Choroid plexus epithelial cell (primary cell): Measurements from ENCODE around the gene BMS1.
"Not testable (repeated sequence)": the region's sequence is repeated elsewhere in the genome, so short reads cannot be mapped to it uniquely, and the experiment has no call there.

Experiments used
- DNase-seq: peaks from one replicate; pipeline ENCODE4 v3.0.0-alpha.2; 2010; ENCODE audit warnings: low read depth
- H3K4me3 ChIP-seq: 2 replicates; pipeline ENCODE4 v1.5.1; 2011; ENCODE audit warnings: low read depth, mild to moderate bottlenecking, control low read depth, low read length, moderate library complexity
- TF ChIP-seq, protein P1 (sequence below): conservative IDR thresholded peaks from 2 replicates; pipeline ENCODE4 v1.5.1; 2011; ENCODE audit warnings: low read depth, mild to moderate bottlenecking, control low read depth, inconsistent platforms, low read length, moderate library complexity

The BMS1 gene

DNA sequence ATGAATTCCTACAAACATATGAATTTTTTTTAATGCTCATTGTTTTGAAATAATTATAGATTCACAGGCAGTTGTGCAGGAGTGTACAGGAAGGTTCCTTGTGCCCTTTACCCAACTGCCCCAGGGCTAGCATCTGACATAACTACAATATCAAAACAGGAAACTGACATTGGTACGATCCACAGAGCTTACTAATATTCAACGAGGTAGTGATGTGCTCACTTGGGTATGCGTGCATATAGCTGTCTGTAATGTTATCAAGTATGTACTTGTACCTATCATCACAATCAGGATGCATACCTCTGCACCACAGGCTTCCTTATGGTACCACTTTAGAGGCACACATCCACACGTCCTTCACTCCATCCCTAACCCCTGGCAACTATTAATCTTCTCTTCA, 68.3 kb downstream of the BMS1 start:
- no peak overlapping the region for H3K4me3 ChIP-seq
- TF ChIP-seq, protein P1, sequence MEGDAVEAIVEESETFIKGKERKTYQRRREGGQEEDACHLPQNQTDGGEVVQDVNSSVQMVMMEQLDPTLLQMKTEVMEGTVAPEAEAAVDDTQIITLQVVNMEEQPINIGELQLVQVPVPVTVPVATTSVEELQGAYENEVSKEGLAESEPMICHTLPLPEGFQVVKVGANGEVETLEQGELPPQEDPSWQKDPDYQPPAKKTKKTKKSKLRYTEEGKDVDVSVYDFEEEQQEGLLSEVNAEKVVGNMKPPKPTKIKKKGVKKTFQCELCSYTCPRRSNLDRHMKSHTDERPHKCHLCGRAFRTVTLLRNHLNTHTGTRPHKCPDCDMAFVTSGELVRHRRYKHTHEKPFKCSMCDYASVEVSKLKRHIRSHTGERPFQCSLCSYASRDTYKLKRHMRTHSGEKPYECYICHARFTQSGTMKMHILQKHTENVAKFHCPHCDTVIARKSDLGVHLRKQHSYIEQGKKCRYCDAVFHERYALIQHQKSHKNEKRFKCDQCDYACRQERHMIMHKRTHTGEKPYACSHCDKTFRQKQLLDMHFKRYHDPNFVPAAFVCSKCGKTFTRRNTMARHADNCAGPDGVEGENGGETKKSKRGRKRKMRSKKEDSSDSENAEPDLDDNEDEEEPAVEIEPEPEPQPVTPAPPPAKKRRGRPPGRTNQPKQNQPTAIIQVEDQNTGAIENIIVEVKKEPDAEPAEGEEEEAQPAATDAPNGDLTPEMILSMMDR: no peak
- DNase-seq: no peak

DNA sequence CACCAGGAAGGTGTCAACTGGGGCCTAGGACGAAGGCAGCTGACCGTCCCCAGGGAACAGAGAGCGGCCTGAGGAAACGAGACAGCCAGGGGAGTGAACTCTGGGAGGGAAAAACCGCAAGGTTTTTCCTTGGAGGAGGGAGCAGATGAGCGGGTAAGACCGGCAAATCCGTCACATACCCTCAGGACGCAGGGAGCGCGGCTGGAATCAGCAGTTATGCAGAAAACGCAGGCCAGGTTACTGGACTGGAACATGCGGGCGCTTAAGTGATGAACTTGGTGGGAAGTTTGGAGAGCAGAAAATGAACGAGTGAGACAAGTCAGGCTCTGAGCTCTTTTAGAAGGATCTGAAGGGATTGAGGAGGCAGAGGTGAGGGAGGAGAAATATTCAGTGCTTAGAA, 76.7 kb downstream of the BMS1 start:
- TF ChIP-seq, protein P1: no peak
- H3K4me3 ChIP-seq: no peak overlapping the region
- DNase-seq: no peak

GRCh38 chr10:42860016-42860415, 77.4 kb downstream of the BMS1 start:
- DNase-seq, H3K4me3 ChIP-seq: not testable (repeated sequence)

GRCh38 chr10:42862801-42863200, 80.2 kb downstream of the BMS1 start:
- DNase-seq, H3K4me3 ChIP-seq: not testable (repeated sequence)

GRCh38 chr10:42864575-42864974, 82.0 kb downstream of the BMS1 start:
- peak; percentile 39 for DNase-seq
- TF ChIP-seq, protein P1: peak; percentile 58

DNA sequence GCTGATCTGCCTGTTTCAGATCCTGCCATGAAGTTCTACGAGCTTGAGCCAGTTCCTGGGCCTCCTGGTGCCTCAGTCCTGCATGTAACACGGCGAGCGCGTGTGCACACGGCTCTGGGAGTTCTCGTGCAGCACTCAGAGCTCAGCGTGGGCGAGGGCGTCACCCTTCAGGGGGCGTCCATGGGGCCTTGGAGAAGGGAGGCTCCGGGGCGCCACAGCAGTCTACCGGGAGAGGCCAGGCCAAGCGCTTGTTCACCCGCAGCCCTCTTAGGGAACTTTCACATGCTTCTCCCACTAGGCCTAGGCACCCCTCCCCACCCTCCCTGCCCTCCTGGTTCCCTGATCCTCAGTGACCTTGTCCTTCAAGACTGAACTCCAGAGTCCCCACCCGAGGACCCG, 83.1 kb downstream of the BMS1 start:
- H3K4me3 ChIP-seq: no peak overlapping the region
- TF ChIP-seq, protein P1: no peak
- DNase-seq: no peak

More at GRCh38 chr10:42864575-42864974, 82.0 kb downstream of the BMS1 start:
- no peak overlapping the region for H3K4me3 ChIP-seq

- peak overlapping the region; percentile 17 for H3K4me3 ChIP-seq
- TF ChIP-seq, protein P1: peak; percentile 59
- peak; percentile 73 for DNase-seq
Measured at GRCh38 chr10:42866115-42866995, 83.8 kb downstream of the BMS1 start.

DNA sequence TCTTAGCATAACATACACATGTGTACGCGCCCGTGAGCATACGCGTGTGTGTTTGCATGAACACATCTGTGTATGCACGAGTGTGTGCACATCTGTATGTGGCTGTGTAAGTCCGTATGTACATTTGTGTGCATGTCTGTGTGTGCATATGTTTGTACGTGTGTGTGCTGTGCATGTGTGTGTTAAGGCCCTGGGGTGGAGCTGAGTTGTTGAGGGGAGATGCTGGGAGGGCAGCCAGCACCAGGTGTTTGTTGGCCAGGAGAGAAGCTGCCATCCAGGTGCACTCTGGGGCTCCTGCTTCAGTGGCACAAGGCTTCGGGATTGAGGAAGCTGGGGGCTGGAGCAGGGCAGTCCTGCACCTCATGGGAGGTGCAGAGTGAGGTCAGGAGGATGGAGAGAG, 85.0 kb downstream of the BMS1 start:
- DNase-seq: no peak
- TF ChIP-seq, protein P1: no peak
- H3K4me3 ChIP-seq: no peak overlapping the region
